MM.1S (cell line): ENCODE measurements around the gene GDNF.
A peak's percentile ranks its signal among the peaks of the same experiment; 100 is the strongest.

ENCODE experiments used
- DNase-seq: peaks from one replicate; pipeline ENCODE4 v3.0.0-alpha.2; 2015
- H2AFZ ChIP-seq: fragments of 300-600 bp; sonication (generic); 2 replicates; pipeline ENCODE4 v1.6.0; 2016; ENCODE audit warnings: antibody characterized with exemption, low read length
- H3F3A ChIP-seq: fragments of 300-600 bp; sonication (generic); 2 replicates; pipeline ENCODE4 v1.6.1; 2016; ENCODE audit warnings: mild to moderate bottlenecking, antibody characterized with exemption, low read length, moderate library complexity, mixed read lengths; ENCODE audit not compliant: insufficient read depth
- H3K27ac ChIP-seq: fragments of 300-600 bp; sonication (generic); 2 replicates; pipeline ENCODE4 v1.5.1; 2016; ENCODE audit warnings: mild to moderate bottlenecking, low read length
- H3K27me3 ChIP-seq: fragments of 300-600 bp; sonication (generic); replicated peaks from 2 replicates; pipeline ENCODE4 v1.6.0; 2016; ENCODE audit warnings: low read length; ENCODE audit not compliant: insufficient read depth
- H3K36me3 ChIP-seq: fragments of 300-600 bp; sonication (generic); replicated peaks from 2 replicates; pipeline ENCODE4 v1.6.1; 2016; ENCODE audit warnings: mild to moderate bottlenecking, low read length, mixed read lengths; ENCODE audit not compliant: insufficient read depth
- H3K4me1 ChIP-seq: fragments of 300-600 bp; sonication (generic); 2 replicates; pipeline ENCODE4 v1.6.1; 2016; ENCODE audit warnings: low read length, mixed read lengths
- H3K4me2 ChIP-seq: fragments of 300-600 bp; sonication (generic); 2 replicates; pipeline ENCODE4 v1.6.0; 2016; ENCODE audit warnings: low read depth, low read length
- H3K4me3 ChIP-seq: fragments of 300-600 bp; sonication (generic); 2 replicates; pipeline ENCODE4 v1.5.1; 2016; ENCODE audit warnings: low read length, mixed read lengths
- H3K79me2 ChIP-seq: fragments of 300-600 bp; sonication (generic); 2 replicates; pipeline ENCODE4 v1.6.1; 2016; ENCODE audit warnings: mixed run types, low read length, mixed read lengths
- H3K9ac ChIP-seq: fragments of 300-600 bp; sonication (generic); 2 replicates; pipeline ENCODE4 v1.6.1; 2016; ENCODE audit warnings: low read length, mixed read lengths
- H3K9me2 ChIP-seq: fragments of 300-600 bp; sonication (generic); replicated peaks from 2 replicates; pipeline ENCODE4 v1.6.1; 2016; ENCODE audit warnings: mild to moderate bottlenecking, low read length, mixed read lengths; ENCODE audit not compliant: insufficient read depth
- H3K9me3 ChIP-seq: fragments of 300-600 bp; sonication (generic); replicated peaks from 2 replicates; pipeline ENCODE4 v1.6.1; 2016; ENCODE audit warnings: mild to moderate bottlenecking, low read length, mixed read lengths; ENCODE audit not compliant: insufficient read depth
- H4K20me1 ChIP-seq: fragments of 300-600 bp; sonication (generic); 2 replicates; pipeline ENCODE4 v1.6.1; 2016; ENCODE audit warnings: mild to moderate bottlenecking, low read length, moderate library complexity, mixed read lengths; ENCODE audit not compliant: insufficient read depth
- CTCF ChIP-seq: fragments of 300-600 bp; sonication (generic); IDR thresholded peaks from 2 replicates; pipeline ENCODE4 v1.5.1; 2016; ENCODE audit warnings: antibody characterized with exemption, low read length, mixed read lengths
- EZH2 ChIP-seq: fragments of 300-600 bp; sonication (generic); optimal IDR thresholded peaks from 2 replicates; pipeline ENCODE3; 2017; ENCODE audit warnings: low read depth, mild to moderate bottlenecking, antibody characterized with exemption, low read length, mixed read lengths
- EZH2phosphoT487 ChIP-seq: fragments of 300-600 bp; sonication (generic); IDR thresholded peaks from 2 replicates; pipeline ENCODE4 v1.6.1; 2018; ENCODE audit warnings: antibody characterized with exemption, low read length

The GDNF gene, protein sequence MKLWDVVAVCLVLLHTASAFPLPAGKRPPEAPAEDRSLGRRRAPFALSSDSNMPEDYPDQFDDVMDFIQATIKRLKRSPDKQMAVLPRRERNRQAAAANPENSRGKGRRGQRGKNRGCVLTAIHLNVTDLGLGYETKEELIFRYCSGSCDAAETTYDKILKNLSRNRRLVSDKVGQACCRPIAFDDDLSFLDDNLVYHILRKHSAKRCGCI

GRCh38 chr5:37839407-37840052, at the start of gene GDNF:
Gene GDNF, minus strand, starts transcription at chr5:37840041. Its CDS starts 5,245 bp downstream, at chr5:37834796.
- Histone ChIP-seq H2AFZ (peak within 1 kb of the TSS; percentile 88), H3K36me3 (no peaks in the 10 kb centered on the region), H3K79me2 (peaks cover 59% of the 10 kb centered on the region), H3K27ac (peak within 1 kb of the TSS; percentile 61; the same call in 1 of the 2 replicates), H3K4me2 (peak within 1 kb of the TSS; percentile 82), H3F3A (peaks cover 14% of the 10 kb centered on the region; the same call in 1 of the 2 replicates), H3K27me3 (no peaks in the 10 kb centered on the region), H3K9me2 (no peaks in the 10 kb centered on the region), H3K4me3 (peak within 1 kb of the TSS; percentile 68), H4K20me1 (no peaks in the 10 kb centered on the region), H3K9ac (peak within 1 kb of the TSS; percentile 70), H3K4me1 (peaks cover 8% of the 10 kb centered on the region), H3K9me3 (no peaks in the 10 kb centered on the region)
- TF ChIP-seq EZH2 (no peak), CTCF (no peak), EZH2phosphoT487 (no peak)
- DNase-seq: peak; percentile 79

DNA sequence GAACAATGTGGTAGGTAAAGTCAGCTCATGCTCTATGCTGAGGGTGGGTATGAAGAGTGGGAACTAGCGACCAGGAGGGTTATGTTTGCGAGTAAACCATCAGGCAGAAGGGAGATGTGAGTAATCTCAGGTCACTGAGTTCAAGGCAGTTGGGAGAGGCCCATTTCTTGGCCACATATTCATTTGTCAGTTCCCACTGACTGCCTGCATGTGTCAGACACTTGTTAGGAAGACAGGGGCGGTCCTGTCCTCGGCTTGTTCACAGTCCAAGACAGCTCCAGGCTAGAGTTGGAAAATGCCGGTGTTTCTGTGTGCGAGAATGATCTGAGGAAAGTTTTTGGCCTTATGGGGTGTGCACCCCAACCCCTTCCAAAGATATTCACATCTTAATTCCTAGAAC, 48.6 kb upstream of the GDNF start:
- no peak for TF ChIP-seq EZH2phosphoT487
- no peak for TF ChIP-seq CTCF
- no peak for TF ChIP-seq EZH2
- no peaks in the 10 kb centered on the region for H3K9me2 ChIP-seq

DNA sequence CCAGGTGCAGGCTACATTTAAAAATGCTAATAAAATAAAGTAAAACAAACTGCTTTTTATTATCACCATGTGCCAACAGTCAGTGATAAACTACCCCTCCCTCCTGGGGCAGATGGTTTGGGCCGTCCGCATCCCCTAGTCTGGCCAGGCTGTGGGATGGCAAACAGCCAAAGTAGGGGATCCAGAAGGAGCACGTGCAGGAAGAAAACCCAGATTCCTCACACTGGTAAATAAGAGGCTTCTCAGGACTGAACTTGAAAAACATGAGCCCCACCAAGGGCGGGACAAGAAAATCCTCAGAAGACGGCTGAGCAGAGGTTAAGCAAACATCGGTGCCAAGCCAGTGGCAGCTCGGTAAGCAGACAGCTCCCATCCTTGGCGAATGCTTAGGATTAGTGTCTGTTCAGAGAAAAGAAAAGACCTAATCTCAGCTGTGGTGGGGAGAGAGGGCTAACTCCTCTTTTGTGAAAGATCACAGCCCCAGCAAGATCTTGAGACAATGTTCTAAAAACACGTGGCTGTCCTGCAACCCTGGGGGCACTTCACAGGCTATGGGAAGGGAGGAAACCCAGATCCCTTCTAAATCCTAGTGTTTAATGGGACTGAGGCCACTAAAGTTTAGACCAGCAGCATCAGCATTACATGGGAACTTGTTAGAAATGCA, 46.5 kb upstream of the GDNF start:
- H3K4me3 ChIP-seq: no peak overlapping the region
- no peaks in the 10 kb centered on the region for H3F3A ChIP-seq
- no peaks in the 10 kb centered on the region for H3K9me3 ChIP-seq
- DNase-seq: no peak
- H3K36me3 ChIP-seq: no peaks in the 10 kb centered on the region
- no peak overlapping the region for H3K9ac ChIP-seq
- no peak overlapping the region for H3K27ac ChIP-seq
- H3K79me2 ChIP-seq: no peaks in the 10 kb centered on the region
- no peak overlapping the region for H2AFZ ChIP-seq
- no peak overlapping the region for H3K4me2 ChIP-seq
- H3K9me2 ChIP-seq: no peaks in the 10 kb centered on the region
- H3K27me3 ChIP-seq: no peaks in the 10 kb centered on the region
- TF ChIP-seq EZH2phosphoT487 (no peak), EZH2 (no peak), CTCF (no peak)
- H4K20me1 ChIP-seq: no peaks in the 10 kb centered on the region
- no peaks in the 10 kb centered on the region for H3K4me1 ChIP-seq

More for the DNA sequence above, 48.6 kb upstream of the GDNF start:
- no peaks in the 10 kb centered on the region for H3K9me3 ChIP-seq
- H4K20me1 ChIP-seq: no peaks in the 10 kb centered on the region
- no peak overlapping the region for H2AFZ ChIP-seq
- H3K27me3 ChIP-seq: no peaks in the 10 kb centered on the region
- no peak overlapping the region for H3K27ac ChIP-seq
- no peak for DNase-seq
- H3K9ac ChIP-seq: no peak overlapping the region
- H3K4me1 ChIP-seq: no peaks in the 10 kb centered on the region
- H3F3A ChIP-seq: no peaks in the 10 kb centered on the region
- no peak overlapping the region for H3K4me3 ChIP-seq
- no peak overlapping the region for H3K4me2 ChIP-seq
- no peaks in the 10 kb centered on the region for H3K79me2 ChIP-seq
- H3K36me3 ChIP-seq: no peaks in the 10 kb centered on the region
